ELF-1 (cell line): ENCODE data around the gene SUPT3H.

Experiments used
- DNase-seq: peaks from one replicate; pipeline ENCODE4 v3.0.0-alpha.2; 2016; ENCODE audit warnings: low read depth, low spot score

SUPT3H gene

GRCh38 chr6:45377554-45378333, at the start of gene SUPT3H:
SUPT3H (minus strand) TSS chr6:45377934.
- peak; percentile 97 for DNase-seq

- no peak for DNase-seq
Observed at GRCh38 chr6:45426251-45426650, 48.5 kb upstream of the SUPT3H start.

- DNase-seq = no peak
Observed at GRCh38 chr6:45424451-45424861, 46.7 kb upstream of the SUPT3H start.

GRCh38 chr6:45423824-45424450, 46.2 kb upstream of the SUPT3H start:
- peak; percentile 45 for DNase-seq

- DNase-seq = peak; percentile 27
Observed at GRCh38 chr6:45423111-45423823, 45.5 kb upstream of the SUPT3H start.

GRCh38 chr6:45422503-45423110, 44.9 kb upstream of the SUPT3H start:
- peak; percentile 59 for DNase-seq

- peak; percentile 48 for DNase-seq
Observed at GRCh38 chr6:45421709-45422502, 44.2 kb upstream of the SUPT3H start.

GRCh38 chr6:45420909-45421708, 43.4 kb upstream of the SUPT3H start:
- DNase-seq = peak; percentile 43

- peak; percentile 27 for DNase-seq
Observed at GRCh38 chr6:45420083-45420908, 42.6 kb upstream of the SUPT3H start.

GRCh38 chr6:45419571-45420082, 41.9 kb upstream of the SUPT3H start:
- peak; percentile 85 for DNase-seq

GRCh38 chr6:45417436-45417835, 39.7 kb upstream of the SUPT3H start:
- DNase-seq = no peak

GRCh38 chr6:45416700-45417099, 39.0 kb upstream of the SUPT3H start:
- DNase-seq = no peak

GRCh38 chr6:45415788-45416518, 38.2 kb upstream of the SUPT3H start:
- no peak for DNase-seq

- DNase-seq = peak; percentile 15
Observed at GRCh38 chr6:45415315-45415714, 37.6 kb upstream of the SUPT3H start.

- no peak for DNase-seq
Observed at GRCh38 chr6:45411959-45412358, 34.2 kb upstream of the SUPT3H start.

GRCh38 chr6:45400021-45400420, 22.3 kb upstream of the SUPT3H start:
- no peak for DNase-seq

- DNase-seq = no peak
Observed at GRCh38 chr6:45398075-45398813, 20.5 kb upstream of the SUPT3H start.

GRCh38 chr6:45394586-45395095, 16.9 kb upstream of the SUPT3H start:
- DNase-seq = peak; percentile 8
